SK-N-SH treated with all-trans-retinoic acid at 6 μM for 48 hours (cell line): ENCODE measurements around the gene CYP24A1.

Experiments used
- ATAC-seq: fragments of 200-7000 bp; cut with Tn5 transposase; 3 replicates; pipeline ENCODE4 v1.9.1; 2020; ENCODE audit warnings: mild to moderate bottlenecking, moderate library complexity
- ARNTL ChIP-seq: fragments of 450-650 bp; formaldehyde crosslinking; IDR thresholded peaks from 2 replicates; pipeline ENCODE4 v1.5.0; 2020; ENCODE audit warnings: low read depth, mild to moderate bottlenecking, moderate library complexity, borderline replicate concordance
- BACH2 ChIP-seq: fragments of 250-450 bp; sonication (Bioruptor Pico); IDR thresholded peaks from 2 replicates; pipeline ENCODE4 v1.9.0; 2021; ENCODE audit warnings: mild to moderate bottlenecking, borderline replicate concordance
- CSDC2 ChIP-seq: fragments of 250-450 bp; sonication (Bioruptor Pico); IDR thresholded peaks from 2 replicates; pipeline ENCODE4 v1.5.0; 2020; ENCODE audit warnings: mild to moderate bottlenecking, moderate library complexity
- ESRRG ChIP-seq: fragments of 250-450 bp; sonication (Bioruptor Pico); IDR thresholded peaks from 2 replicates; pipeline ENCODE4 v1.6.1; 2021; ENCODE audit warnings: mild to moderate bottlenecking
- GLIS3 ChIP-seq: fragments of 250-450 bp; sonication (Bioruptor Pico); IDR thresholded peaks from 2 replicates; pipeline ENCODE4 v1.5.0; 2020; ENCODE audit warnings: mild to moderate bottlenecking, moderate library complexity
- OSR1 ChIP-seq: fragments of 250-450 bp; sonication (Bioruptor Pico); IDR thresholded peaks from 2 replicates; pipeline ENCODE4 v1.8.0; 2022; ENCODE audit warnings: moderate library complexity, mild to moderate bottlenecking, inconsistent platforms
- PPARA ChIP-seq: fragments of 250-450 bp; sonication (Bioruptor Pico); IDR thresholded peaks from 2 replicates; pipeline ENCODE4 v1.5.0; 2020; ENCODE audit warnings: mild to moderate bottlenecking, borderline replicate concordance
- RARB ChIP-seq: fragments of 250-450 bp; sonication (Bioruptor Pico); IDR thresholded peaks from 2 replicates; pipeline ENCODE4 v1.8.0; 2021; ENCODE audit warnings: mild to moderate bottlenecking, moderate library complexity
- SNAI2 ChIP-seq: fragments of 250-450 bp; sonication (Bioruptor Pico); IDR thresholded peaks from 2 replicates; pipeline ENCODE4 v1.5.0; 2020; ENCODE audit warnings: mild to moderate bottlenecking, moderate library complexity
- TCF4 ChIP-seq: fragments of 250-450 bp; sonication (Bioruptor Pico); IDR thresholded peaks from 2 replicates; pipeline ENCODE4 v1.8.0; 2021; ENCODE audit warnings: mild to moderate bottlenecking, moderate library complexity, borderline replicate concordance
- ZC3H10 ChIP-seq: fragments of 250-450 bp; sonication (Bioruptor Pico); IDR thresholded peaks from 2 replicates; pipeline ENCODE4 v1.5.1; 2021; ENCODE audit warnings: mild to moderate bottlenecking, moderate library complexity
- ZFP3 ChIP-seq: fragments of 250-450 bp; sonication (Bioruptor Pico); IDR thresholded peaks from 2 replicates; pipeline ENCODE4 v1.5.0; 2020; ENCODE audit warnings: mild to moderate bottlenecking, moderate library complexity
- ZFP30 ChIP-seq: fragments of 450-650 bp; formaldehyde crosslinking; IDR thresholded peaks from 2 replicates; pipeline ENCODE4 v1.5.0; 2022; ENCODE audit warnings: mild to moderate bottlenecking, moderate library complexity
- ZNF565 ChIP-seq: fragments of 450-650 bp; formaldehyde crosslinking; conservative IDR thresholded peaks from 2 replicates; pipeline ENCODE4 v1.5.0; 2020; ENCODE audit warnings: low read depth, mild to moderate bottlenecking, moderate library complexity
- ZNF8 ChIP-seq: fragments of 450-650 bp; formaldehyde crosslinking; IDR thresholded peaks from 2 replicates; pipeline ENCODE4 v1.5.0; 2020; ENCODE audit warnings: mild to moderate bottlenecking, moderate library complexity
- TF ChIP-seq, protein P1 (sequence below): fragments of 250-450 bp; sonication (Bioruptor Pico); IDR thresholded peaks from 2 replicates; pipeline ENCODE4 v1.5.1; 2021; ENCODE audit warnings: mild to moderate bottlenecking, moderate library complexity
- TF ChIP-seq, protein P2 (sequence below): fragments of 250-450 bp; sonication (Bioruptor Pico); IDR thresholded peaks from 2 replicates; pipeline ENCODE4 v1.5.1; 2020; ENCODE audit warnings: low read depth, mild to moderate bottlenecking, moderate library complexity
- TF ChIP-seq, protein P3 (sequence below): fragments of 250-450 bp; sonication (Bioruptor Pico); IDR thresholded peaks from 2 replicates; pipeline ENCODE4 v1.8.0; 2020; ENCODE audit warnings: mild to moderate bottlenecking, moderate library complexity, borderline replicate concordance
- TF ChIP-seq, protein P4 (sequence below): fragments of 250-450 bp; sonication (Bioruptor Pico); IDR thresholded peaks from 2 replicates; pipeline ENCODE4 v1.8.0; 2021; ENCODE audit warnings: low read depth, mild to moderate bottlenecking, moderate library complexity, borderline replicate concordance

CYP24A1 gene

DNA sequence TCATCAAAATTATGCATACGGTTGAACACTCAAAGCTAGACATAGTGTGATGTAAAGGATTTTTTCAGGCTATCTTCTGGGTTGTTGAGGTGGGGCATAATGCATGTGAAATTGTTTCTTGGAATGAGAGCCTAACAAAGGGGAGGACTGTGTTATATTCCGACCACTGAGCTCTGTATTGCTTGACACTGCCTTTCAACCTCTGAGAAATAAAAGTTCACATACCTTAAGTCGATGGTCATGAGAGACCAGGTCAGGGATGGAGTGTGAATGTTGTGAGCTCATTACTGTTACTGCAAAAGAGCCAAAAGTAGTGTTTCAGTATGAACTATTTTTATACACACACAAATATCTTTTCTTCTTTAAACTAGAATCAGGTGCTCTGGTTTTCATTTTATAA is 39.1 kb upstream of the CYP24A1 start:
- ATAC-seq: no peak
- no peak for TF ChIP-seq SNAI2 (CRISPR knock-in tag)
- TF ChIP-seq, protein P1, sequence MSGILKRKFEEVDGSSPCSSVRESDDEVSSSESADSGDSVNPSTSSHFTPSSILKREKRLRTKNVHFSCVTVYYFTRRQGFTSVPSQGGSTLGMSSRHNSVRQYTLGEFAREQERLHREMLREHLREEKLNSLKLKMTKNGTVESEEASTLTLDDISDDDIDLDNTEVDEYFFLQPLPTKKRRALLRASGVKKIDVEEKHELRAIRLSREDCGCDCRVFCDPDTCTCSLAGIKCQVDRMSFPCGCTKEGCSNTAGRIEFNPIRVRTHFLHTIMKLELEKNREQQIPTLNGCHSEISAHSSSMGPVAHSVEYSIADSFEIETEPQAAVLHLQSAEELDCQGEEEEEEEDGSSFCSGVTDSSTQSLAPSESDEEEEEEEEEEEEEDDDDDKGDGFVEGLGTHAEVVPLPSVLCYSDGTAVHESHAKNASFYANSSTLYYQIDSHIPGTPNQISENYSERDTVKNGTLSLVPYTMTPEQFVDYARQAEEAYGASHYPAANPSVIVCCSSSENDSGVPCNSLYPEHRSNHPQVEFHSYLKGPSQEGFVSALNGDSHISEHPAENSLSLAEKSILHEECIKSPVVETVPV (CRISPR knock-in tag): no peak
- TF ChIP-seq, all 23 proteins: peak for 0

DNA sequence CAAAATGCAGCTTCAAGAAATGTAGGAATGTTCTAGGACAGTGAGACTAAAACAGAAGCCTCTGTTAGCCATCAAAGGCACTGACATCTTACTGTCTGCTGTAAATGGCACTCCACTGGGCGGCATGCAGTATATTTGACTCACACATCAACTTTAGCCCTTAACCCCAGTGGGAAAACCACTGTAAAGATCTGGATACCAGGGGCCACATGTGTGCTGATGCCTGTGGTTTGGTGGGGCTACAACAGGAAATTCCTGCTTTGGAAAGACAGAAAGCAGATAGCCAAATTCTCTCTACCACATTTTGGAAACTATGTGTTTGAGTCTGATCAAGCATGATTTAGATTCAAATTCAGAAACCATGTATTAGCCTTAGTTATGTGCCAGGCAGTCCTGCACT is 38.4 kb upstream of the CYP24A1 start:
- no peak for ATAC-seq
- TF ChIP-seq OSR1 (CRISPR knock-in tag): no peak
- no peak for TF ChIP-seq GLIS3
- TF ChIP-seq ARNTL (CRISPR knock-in tag): no peak
- no peak for TF ChIP-seq RARB (CRISPR knock-in tag)
- TF ChIP-seq, protein P2, sequence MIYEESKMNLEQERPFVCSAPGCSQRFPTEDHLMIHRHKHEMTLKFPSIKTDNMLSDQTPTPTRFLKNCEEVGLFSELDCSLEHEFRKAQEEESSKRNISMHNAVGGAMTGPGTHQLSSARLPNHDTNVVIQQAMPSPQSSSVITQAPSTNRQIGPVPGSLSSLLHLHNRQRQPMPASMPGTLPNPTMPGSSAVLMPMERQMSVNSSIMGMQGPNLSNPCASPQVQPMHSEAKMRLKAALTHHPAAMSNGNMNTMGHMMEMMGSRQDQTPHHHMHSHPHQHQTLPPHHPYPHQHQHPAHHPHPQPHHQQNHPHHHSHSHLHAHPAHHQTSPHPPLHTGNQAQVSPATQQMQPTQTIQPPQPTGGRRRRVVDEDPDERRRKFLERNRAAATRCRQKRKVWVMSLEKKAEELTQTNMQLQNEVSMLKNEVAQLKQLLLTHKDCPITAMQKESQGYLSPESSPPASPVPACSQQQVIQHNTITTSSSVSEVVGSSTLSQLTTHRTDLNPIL (CRISPR knock-in tag): no peak
- TF ChIP-seq, protein P1 (CRISPR knock-in tag): no peak
- TF ChIP-seq ZNF565 (CRISPR knock-in tag): no peak

DNA sequence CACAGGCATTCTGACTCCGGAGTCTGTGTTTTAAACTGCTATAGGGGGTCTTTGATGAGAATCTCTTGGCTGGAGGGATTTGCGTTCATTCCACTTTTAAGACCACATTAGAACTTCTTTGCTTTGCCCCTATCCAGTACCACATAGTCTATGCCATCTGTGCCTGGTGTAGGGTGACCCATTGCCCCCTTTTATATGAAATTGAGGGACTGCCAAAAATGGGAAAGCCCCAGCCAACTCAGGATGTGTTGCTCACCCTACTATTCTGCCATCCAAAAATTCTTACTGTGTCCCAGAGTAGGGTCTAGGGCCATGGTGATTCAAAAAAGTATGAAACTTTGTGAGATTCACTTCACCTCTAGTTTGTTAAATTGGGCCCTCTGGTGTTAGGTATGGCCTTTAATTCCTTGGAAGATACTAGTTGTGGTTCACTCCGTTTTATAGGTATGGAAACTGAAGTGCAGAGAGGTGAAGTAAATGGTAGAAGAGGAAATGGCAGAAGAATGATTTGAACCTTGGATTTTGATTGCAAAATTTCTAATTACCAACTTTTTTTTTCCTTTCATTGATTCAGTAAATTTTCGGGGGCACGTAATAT is 35.5 kb upstream of the CYP24A1 start:
- TF ChIP-seq CSDC2 (CRISPR knock-in tag) (no peak), RARB (CRISPR knock-in tag) (no peak), OSR1 (CRISPR knock-in tag) (no peak), ZC3H10 (CRISPR knock-in tag) (no peak), ZNF8 (CRISPR knock-in tag) (no peak), SNAI2 (CRISPR knock-in tag) (no peak), BACH2 (no peak), ZFP3 (CRISPR knock-in tag) (no peak), PPARA (no peak), TCF4 (CRISPR knock-in tag) (no peak), ZFP30 (CRISPR knock-in tag) (no peak)
- TF ChIP-seq, protein P3, sequence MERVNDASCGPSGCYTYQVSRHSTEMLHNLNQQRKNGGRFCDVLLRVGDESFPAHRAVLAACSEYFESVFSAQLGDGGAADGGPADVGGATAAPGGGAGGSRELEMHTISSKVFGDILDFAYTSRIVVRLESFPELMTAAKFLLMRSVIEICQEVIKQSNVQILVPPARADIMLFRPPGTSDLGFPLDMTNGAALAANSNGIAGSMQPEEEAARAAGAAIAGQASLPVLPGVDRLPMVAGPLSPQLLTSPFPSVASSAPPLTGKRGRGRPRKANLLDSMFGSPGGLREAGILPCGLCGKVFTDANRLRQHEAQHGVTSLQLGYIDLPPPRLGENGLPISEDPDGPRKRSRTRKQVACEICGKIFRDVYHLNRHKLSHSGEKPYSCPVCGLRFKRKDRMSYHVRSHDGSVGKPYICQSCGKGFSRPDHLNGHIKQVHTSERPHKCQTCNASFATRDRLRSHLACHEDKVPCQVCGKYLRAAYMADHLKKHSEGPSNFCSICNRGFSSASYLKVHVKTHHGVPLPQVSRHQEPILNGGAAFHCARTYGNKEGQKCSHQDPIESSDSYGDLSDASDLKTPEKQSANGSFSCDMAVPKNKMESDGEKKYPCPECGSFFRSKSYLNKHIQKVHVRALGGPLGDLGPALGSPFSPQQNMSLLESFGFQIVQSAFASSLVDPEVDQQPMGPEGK (CRISPR knock-in tag): no peak
- TF ChIP-seq, protein P4, sequence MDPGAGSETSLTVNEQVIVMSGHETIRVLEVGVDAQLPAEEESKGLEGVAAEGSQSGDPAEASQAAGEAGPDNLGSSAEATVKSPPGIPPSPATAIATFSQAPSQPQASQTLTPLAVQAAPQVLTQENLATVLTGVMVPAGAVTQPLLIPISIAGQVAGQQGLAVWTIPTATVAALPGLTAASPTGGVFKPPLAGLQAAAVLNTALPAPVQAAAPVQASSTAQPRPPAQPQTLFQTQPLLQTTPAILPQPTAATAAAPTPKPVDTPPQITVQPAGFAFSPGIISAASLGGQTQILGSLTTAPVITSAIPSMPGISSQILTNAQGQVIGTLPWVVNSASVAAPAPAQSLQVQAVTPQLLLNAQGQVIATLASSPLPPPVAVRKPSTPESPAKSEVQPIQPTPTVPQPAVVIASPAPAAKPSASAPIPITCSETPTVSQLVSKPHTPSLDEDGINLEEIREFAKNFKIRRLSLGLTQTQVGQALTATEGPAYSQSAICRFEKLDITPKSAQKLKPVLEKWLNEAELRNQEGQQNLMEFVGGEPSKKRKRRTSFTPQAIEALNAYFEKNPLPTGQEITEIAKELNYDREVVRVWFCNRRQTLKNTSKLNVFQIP (CRISPR knock-in tag): no peak
- TF ChIP-seq, protein P1 (CRISPR knock-in tag): no peak
- no peak for ATAC-seq

DNA sequence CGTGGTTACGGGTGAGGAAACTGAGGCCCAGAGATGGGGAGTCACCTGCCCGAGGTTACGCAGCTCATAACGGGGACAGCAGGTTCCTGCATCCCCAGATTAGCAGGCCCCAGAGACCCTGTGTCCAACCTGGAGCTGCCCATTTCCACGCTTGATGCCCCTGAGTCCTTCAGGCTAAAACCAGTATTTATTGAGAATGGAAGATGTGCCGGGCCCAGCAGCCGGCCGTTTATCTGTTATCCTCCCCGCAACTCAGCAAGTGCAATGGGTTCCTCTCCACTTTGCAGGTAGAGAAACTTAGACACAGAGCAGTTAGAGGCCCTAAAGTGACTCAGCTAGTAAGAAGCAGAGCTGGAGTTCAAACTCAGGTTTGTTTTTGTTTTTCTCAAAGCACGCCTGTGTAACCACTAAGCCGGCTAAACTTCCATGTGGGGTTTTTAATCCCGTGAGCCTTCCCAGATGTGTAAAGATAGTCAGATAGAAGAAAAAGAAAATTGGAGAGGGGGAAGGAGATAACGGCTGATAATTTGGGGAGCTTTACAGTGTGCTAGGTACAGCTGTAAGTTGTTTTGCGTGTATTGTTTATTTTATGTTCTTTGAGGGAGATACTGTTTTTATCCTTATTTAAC is 34.9 kb upstream of the CYP24A1 start:
- peak; percentile 48 for ATAC-seq
- no peak for TF ChIP-seq PPARA
- no peak for TF ChIP-seq ESRRG (CRISPR knock-in tag)
- no peak for TF ChIP-seq ZFP30 (CRISPR knock-in tag)
